Fibroblast of skin of scalp (primary cell): ENCODE data around the gene PANK3.
"Not testable (repeated sequence)": the region's sequence is repeated elsewhere in the genome, so short reads cannot be mapped to it uniquely, and the experiment has no call there.

ENCODE experiments used
- DNase-seq: peaks from one replicate; pipeline ENCODE4 v3.0.0-alpha.2; 2013

PANK3 gene

DNA sequence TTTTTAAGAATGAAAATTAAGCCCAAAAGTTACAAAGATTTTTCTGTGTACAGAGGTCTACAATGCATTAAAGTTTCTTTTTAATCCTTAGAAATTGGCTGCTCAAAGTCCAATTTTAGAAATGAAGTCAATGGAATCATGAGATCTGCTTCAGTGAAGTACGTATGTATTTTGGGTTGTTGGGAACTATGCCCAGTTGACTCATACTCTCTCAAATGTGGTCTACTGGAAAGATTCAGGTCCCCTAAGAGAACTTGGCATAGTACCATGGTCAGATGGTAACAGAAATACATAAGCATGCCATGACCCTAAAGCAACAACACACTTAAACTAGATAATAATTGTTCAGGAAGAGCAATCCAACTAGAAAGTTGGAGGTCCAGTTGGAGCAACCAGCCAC is 27.0 kb downstream of the PANK3 start:
- peak; percentile 92 for DNase-seq

DNA sequence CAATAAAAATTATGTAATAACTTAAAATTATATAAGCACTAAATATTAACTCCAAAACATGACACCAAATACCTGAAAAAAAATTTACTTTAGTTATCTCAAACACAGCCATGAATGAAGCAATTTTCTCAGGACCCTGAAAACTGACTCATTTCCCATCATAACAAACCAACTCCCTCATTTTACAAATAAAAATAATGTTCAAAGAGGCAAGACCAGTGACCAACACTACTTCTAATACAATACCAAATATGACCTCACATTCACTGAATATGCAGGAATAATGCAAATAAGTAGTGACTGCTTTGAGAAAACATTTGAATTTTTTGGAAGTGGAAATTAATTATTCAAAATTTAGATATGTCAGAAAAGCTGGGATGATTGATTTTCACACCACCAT is 28.5 kb downstream of the PANK3 start:
- DNase-seq, result no peak

DNA sequence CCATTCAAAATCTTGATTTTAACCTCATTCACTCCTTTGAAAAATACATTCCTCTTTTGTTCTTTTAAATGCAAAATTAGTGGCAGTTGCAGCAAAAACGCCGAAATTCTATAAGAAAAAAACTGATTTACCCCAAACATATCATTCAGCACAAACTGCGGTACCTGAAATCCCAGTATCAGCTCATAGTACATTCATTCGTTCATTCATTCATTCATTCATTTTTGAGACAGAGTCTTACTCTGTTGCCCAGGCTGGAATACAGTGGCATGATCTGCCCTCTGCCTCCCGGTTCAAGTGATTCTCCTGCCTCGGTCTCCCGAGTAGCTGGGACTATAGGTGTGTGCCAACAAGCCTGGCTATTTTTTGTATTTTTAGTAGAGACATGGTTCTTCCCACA is 29.6 kb downstream of the PANK3 start:
- no peak for DNase-seq

DNA sequence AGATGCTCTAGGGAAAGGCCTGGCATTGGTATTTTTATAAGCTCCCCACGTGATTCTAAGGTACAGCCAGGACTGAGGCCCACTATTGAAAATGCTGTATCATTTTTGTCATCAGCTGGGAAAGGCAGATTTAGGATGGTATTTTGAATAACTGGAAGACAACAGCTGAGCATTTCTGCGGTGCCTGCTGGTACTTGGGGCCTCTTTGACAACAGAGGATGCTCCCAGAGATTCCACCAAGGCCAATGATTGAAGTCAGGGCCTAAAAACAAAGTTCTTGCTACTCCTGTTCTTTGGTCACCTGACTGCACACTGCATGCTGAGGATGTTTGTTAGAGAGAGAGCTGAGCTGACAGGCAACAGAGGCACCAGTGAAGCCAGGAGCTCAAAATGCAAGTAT is 42.0 kb downstream of the PANK3 start:
- no peak for DNase-seq

- not testable (repeated sequence) for DNase-seq
These were observed 44.8 kb downstream of the PANK3 start for GRCh38 chr5:168534351-168534750.

GRCh38 chr5:168531987-168532864 is 46.9 kb downstream of the PANK3 start:
- no peak for DNase-seq

- DNase-seq, result no peak
These were observed 48.0 kb downstream of the PANK3 start for GRCh38 chr5:168531191-168531590.

- peak; percentile 15 for DNase-seq
These were observed 48.5 kb downstream of the PANK3 start for GRCh38 chr5:168530621-168531150.

DNA sequence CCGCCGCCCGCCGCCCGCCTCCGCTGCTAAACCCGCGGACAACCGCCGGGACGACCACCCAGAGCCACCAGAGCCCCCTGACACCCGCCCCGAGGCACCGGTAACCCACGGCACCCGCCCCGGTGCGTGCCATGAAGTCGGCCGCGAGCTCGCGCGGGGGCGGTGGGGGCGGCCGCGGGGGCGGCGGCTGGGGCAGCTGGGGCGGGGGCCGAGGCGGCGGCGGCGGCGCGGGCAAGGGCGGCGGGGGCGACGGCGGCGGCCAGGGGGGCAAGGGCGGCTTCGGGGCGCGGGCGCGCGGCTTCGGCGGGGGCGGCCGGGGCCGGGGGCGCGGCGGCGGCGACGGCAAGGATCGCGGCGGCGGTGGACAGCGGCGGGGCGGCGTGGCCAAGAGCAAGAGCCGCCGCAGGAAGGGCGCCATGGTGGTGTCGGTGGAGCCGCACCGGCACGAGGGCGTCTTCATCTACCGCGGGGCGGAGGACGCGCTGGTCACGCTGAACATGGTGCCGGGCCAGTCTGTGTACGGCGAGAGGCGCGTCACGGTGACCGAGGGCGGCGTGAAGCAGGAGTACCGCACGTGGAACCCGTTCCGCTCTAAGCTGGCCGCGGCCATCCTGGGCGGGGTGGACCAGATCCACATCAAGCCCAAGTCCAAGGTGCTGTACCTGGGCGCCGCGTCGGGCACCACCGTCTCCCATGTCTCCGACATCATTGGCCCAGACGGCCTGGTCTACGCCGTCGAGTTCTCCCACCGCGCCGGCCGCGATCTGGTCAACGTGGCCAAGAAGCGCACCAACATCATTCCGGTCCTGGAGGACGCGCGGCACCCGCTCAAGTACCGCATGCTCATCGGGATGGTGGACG is 49.6 kb downstream of the PANK3 start:
- DNase-seq, result peak; percentile 13

- DNase-seq, result peak; percentile 42
These were observed 50.4 kb downstream of the PANK3 start, which contains the start of gene FBLL1 for GRCh38 chr5:168528521-168529373. FBLL1 (plus strand) TSS chr5:168529305; CDS start chr5:168529505, 200 bp downstream.

DNA sequence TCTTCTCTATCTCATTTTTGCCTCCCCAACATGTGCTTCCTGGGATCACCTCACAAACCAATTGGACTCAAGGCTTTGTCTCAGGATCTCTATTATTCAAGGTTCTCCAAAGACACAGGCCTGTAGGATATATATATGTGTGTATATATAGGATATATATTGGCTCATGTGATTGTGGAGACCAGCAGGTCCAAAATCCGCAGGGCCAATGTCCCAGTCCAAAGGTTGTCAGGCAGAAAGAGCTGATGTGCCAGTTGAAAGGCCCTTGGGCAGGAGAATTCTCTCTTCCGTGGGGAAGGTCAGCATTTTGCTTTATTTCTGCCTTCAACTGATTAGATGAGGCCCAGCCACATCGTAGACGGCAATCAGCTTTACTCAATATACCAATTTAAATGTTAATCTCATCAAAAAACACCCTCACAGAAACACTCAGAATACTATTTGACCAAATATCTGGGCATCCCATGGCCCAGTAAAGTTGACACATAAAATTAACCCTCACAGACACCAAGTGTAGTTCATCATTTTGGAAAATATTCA is 51.3 kb downstream of the PANK3 start:
- no peak for DNase-seq

DNA sequence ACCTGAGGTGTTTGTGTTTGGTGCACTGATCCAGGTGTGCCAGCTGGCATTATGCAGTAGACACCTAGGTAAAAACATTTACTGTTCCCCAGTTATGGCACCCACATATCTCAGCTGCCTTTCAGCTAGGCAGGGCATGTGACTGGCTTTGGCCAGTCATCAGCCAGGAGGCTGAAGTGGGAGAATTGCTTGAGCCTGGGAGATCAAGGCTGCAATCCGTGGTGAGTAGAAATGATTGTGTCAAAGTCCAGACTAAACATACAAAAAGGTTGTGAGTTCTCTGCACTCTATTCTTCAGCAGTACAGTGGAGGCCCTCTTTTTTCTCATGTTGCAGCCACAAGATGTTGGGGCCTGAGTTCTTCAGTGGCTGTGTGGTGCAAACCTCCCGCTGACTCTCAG is 53.3 kb downstream of the PANK3 start:
- no peak for DNase-seq

DNA sequence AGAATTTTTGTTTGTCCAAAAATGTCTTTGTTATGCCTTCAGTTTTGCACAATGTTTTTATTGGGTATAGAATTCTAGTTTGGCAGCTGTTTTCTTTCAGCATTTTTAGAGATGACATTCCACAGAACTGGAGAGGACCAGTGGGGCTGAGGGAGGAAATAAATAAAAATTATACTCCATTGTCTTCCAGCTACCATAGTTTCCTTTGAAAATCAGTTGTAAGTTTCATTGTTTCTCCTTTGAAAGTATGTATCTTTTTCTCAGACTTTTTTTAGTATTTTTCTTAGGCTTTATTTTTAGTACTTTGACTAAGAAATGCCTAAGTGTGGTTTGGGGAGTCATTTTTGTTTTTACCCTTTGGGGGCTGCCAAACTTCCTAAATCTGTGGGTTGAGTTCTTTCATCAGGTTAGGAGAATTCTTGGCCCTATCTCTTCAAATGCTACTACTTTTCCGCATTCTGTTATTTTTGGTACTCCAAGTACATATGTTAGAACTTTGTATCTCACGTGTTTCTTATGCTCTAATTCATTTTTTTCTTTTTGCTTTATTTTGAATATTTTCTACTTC is 65.2 kb downstream of the PANK3 start:
- no peak for DNase-seq

GRCh38 chr5:168502563-168503237 is 76.5 kb downstream of the PANK3 start:
- DNase-seq, result no peak
